ENCODE measurements around the gene BPIFB3. TPM values are rescaled to one million over a fixed set of nuclear protein-coding genes. Genes with fewer than 3 reads are reported as not detected.

BPIFB3 gene
- total RNA-seq, 4 donors from 2014 or later = not detected

DNA sequence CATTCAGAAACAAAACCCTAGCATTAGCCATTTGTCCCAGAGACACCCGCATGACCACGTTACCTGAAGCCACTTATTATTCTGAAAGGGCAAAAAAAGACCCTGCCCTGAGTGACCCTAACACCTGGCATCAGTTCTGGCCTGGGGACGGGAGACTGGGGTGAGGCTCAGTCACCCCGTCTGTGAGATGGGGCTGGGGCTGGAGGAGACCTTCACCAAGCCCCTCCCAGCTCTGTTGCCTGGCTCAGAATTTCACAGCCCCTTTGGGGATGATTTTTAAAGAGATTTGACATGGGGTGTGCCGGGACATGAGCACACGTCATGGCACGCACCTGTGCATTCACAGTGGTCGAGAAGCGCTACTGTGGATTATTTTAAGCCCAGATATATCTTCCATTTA lies 23.6 kb upstream of the BPIFB3 start:
- TF ChIP-seq POLR2A (IDR thresholded peaks at IDR 0.05) = no peak
- TF ChIP-seq, protein P1, sequence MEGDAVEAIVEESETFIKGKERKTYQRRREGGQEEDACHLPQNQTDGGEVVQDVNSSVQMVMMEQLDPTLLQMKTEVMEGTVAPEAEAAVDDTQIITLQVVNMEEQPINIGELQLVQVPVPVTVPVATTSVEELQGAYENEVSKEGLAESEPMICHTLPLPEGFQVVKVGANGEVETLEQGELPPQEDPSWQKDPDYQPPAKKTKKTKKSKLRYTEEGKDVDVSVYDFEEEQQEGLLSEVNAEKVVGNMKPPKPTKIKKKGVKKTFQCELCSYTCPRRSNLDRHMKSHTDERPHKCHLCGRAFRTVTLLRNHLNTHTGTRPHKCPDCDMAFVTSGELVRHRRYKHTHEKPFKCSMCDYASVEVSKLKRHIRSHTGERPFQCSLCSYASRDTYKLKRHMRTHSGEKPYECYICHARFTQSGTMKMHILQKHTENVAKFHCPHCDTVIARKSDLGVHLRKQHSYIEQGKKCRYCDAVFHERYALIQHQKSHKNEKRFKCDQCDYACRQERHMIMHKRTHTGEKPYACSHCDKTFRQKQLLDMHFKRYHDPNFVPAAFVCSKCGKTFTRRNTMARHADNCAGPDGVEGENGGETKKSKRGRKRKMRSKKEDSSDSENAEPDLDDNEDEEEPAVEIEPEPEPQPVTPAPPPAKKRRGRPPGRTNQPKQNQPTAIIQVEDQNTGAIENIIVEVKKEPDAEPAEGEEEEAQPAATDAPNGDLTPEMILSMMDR (IDR thresholded peaks at IDR 0.05) = no peak
- Histone ChIP-seq H3K27ac (no peak overlapping the region), H3K27me3 (no peaks in the 10 kb centered on the region), H3K9me3 (no peaks in the 10 kb centered on the region), H3K4me3 (no peak overlapping the region), H3K4me1 (no peaks in the 10 kb centered on the region), H3K36me3 (no peaks in the 10 kb centered on the region)
- no peak for DNase-seq
- intact Hi-C loops (cut with DNase I; ENCODE audit: low total_unique reads) = no loop called here

DNA sequence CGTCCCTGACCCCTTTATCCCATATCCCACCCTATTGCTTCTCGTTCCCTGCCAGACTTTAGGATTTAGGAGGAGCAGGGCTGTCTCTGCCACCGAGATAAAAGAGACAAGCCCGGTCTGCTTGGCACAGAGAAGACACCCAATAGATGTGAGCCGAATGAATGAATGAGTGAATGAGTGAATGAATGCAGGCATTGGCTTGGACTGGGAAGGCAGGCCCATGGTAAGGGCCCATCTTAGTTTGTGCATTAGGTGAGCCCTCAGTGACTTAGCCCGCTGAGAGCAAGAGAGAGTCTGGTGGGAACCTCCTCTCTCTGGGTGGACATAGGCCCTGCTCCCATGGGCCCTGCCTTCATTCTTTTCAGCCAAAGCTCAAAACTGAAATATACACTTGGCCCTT lies 23.1 kb upstream of the BPIFB3 start:
- Histone ChIP-seq H3K27me3 (no peaks in the 10 kb centered on the region), H3K27ac (no peak overlapping the region), H3K9me3 (no peaks in the 10 kb centered on the region), H3K4me3 (no peak overlapping the region), H3K4me1 (no peaks in the 10 kb centered on the region), H3K36me3 (no peaks in the 10 kb centered on the region)
- intact Hi-C loops (cut with DNase I; ENCODE audit: low total_unique reads) = no loop called here
- DNase-seq = no peak
- TF ChIP-seq, protein P1 (IDR thresholded peaks at IDR 0.05) = no peak
- no peak for TF ChIP-seq POLR2A (IDR thresholded peaks at IDR 0.05)

DNA sequence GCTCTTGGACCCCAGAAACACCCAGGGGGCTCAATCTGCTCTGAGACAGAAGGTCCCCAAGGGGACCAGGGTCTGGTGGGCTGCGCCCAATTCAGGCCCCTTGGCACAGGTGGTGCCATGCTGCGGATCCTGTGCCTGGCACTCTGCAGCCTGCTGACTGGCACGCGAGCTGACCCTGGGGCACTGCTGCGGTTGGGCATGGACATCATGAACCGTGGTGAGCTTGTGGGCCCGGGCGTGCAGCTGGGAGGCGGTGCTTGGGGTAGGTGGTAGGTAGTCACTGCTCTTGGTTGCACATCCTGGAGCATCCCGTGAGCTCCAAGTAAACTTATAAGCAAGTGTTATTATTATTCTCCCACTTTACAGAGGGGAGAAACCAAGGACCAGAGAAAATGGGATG lies 22.2 kb upstream of the BPIFB3 start, which contains the start of gene BPIFB6:
TSS of gene BPIFB6 (plus strand) at position 118 of the 400 bp plus-strand sequence. CDS start at position 118, 0 bp downstream.
- Histone ChIP-seq H3K27ac (no peak within 1 kb of the TSS), H3K4me1 (no peaks in the 10 kb centered on the region), H3K27me3 (no peaks in the 10 kb centered on the region), H3K9me3 (no peaks in the 10 kb centered on the region), H3K36me3 (no peaks in the 10 kb centered on the region), H3K4me3 (no peak within 1 kb of the TSS)
- intact Hi-C loops (cut with DNase I; ENCODE audit: low total_unique reads) = no loop called here
- TF ChIP-seq, protein P1 (IDR thresholded peaks at IDR 0.05) = no peak
- TF ChIP-seq POLR2A (IDR thresholded peaks at IDR 0.05) = no peak
- DNase-seq = no peak

DNA sequence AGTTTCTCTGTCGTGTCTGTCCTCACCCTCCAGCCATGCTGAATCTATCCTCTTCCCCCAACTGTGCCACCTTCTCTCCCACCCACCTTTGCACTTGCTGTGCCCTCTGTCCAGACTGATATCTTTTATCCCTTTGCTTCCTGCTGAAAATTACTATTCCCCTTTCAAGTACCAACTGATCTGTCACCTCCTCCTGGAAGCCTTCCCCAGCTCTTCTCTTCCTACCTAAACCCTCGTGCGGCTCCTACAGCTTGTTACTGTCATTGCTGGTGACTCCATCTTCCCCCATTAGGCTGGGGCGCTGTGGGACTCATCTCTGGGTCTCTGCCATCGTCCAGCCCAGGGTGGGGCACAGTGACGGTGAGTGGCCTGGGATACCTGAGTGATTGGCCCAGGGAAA lies 21.1 kb upstream of the BPIFB3 start:
- H3K27me3 ChIP-seq = no peaks in the 10 kb centered on the region
- H3K36me3 ChIP-seq = no peaks in the 10 kb centered on the region
- TF ChIP-seq POLR2A (IDR thresholded peaks at IDR 0.05) = no peak
- TF ChIP-seq, protein P1 (IDR thresholded peaks at IDR 0.05) = no peak
- H3K9me3 ChIP-seq = no peaks in the 10 kb centered on the region
- no peak overlapping the region for H3K4me3 ChIP-seq
- DNase-seq = no peak
- no peak overlapping the region for H3K27ac ChIP-seq
- H3K4me1 ChIP-seq = no peaks in the 10 kb centered on the region
- intact Hi-C loops (cut with DNase I; ENCODE audit: low total_unique reads) = no loop called here

DNA sequence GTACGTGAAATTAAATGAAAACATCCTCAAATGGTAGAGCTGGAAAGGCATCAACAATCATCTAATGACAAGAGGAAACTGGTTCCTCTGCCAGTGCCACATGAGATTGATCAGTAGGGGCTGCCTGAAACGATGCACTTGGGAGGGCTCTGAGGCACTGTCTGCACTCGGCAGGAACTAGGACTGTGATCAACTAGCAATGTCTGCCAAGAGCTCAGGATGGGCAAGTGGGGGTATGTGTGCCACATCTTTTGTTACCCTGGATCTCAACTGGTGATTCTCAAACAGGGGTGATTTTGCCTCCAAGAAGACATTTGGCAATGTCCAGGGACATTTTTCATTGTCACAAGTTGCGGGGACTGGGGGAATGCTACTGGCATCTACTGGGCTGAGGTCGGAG lies 20.3 kb upstream of the BPIFB3 start:
- intact Hi-C loops (cut with DNase I; ENCODE audit: low total_unique reads) = no loop called here

More for the DNA sequence above, 20.3 kb upstream of the BPIFB3 start:
- TF ChIP-seq, protein P1 (IDR thresholded peaks at IDR 0.05) = no peak
- TF ChIP-seq POLR2A (IDR thresholded peaks at IDR 0.05) = no peak
- Histone ChIP-seq H3K4me1 (no peaks in the 10 kb centered on the region), H3K27me3 (no peaks in the 10 kb centered on the region), H3K36me3 (no peaks in the 10 kb centered on the region), H3K27ac (no peak overlapping the region), H3K4me3 (no peak overlapping the region), H3K9me3 (no peaks in the 10 kb centered on the region)
- DNase-seq = no peak

Measured in uterus (tissue), 4 donors.